ENCODE results near the gene RPS23. TPM values are rescaled to one million over a fixed set of nuclear protein-coding genes. Genes with fewer than 3 reads are reported as not detected.
"Not testable (repeated sequence)": the region's sequence is repeated elsewhere in the genome, so short reads cannot be mapped to it uniquely, and the experiment has no call there.

RPS23 gene
- total and polyA plus RNA-seq, 2 of the 8 experiments (the other 6 are each of a cell fraction or from before 2014, with no cell fraction given) = 2,559 to 4,867 TPM

GRCh38 chr5:82272571-82273356 is 5.4 kb downstream of the RPS23 start:
- H3K79me1 ChIP-seq (ENCODE audit: low read depth, low read length); H4K20me1 ChIP-seq (replicated peaks in 1 of 2; ENCODE audit: control insufficient read depth in 1 of 2, insufficient read depth in 2 of 2, low read length in 2 of 2); H2AK5ac ChIP-seq (ENCODE audit: low read depth, low read length); H4K91ac ChIP-seq (replicated peaks; ENCODE audit: insufficient read length, low read length); H3K4me3 ChIP-seq (ENCODE audit: extremely low read depth in 1 of 4, insufficient read depth in 2 of 4, low read depth in 3 of 4, low read length in 4 of 4); H3K27ac ChIP-seq (ENCODE audit: low read depth, low read length); H3K18ac ChIP-seq (ENCODE audit: extremely low read depth, low read length); H4K5ac ChIP-seq (ENCODE audit: insufficient read length, low read depth, low read length); H2AFZ ChIP-seq (ENCODE audit: low read length); H2BK20ac ChIP-seq (ENCODE audit: low read length); H2BK12ac ChIP-seq (ENCODE audit: low read depth, low read length); H3K4ac ChIP-seq (replicated peaks; ENCODE audit: insufficient read length, low read depth, low read length); H3K4me2 ChIP-seq (ENCODE audit: insufficient read depth in 1 of 2, low read depth in 2 of 2, low read length in 2 of 2); H3K9me3 ChIP-seq (ENCODE audit: insufficient read depth in 2 of 2, low read depth in 1 of 2, low read length in 1 of 2); H2BK120ac ChIP-seq (replicated peaks; ENCODE audit: low read depth, low read length); H4K8ac ChIP-seq (ENCODE audit: extremely low read depth, insufficient read depth, low read length); H3K23ac ChIP-seq (ENCODE audit: insufficient read length); H3K9ac ChIP-seq (replicated peaks in 1 of 4; ENCODE audit: extremely low read depth in 1 of 4, low read depth in 3 of 4, low read length in 3 of 4); H2BK15ac ChIP-seq (ENCODE audit: low read length); H3K14ac ChIP-seq (ENCODE audit: insufficient read length); FAIRE-seq; H3K23me2 ChIP-seq (ENCODE audit: low read depth, low read length); H2BK5ac ChIP-seq (ENCODE audit: low read depth, low read length); H3K56ac ChIP-seq (replicated peaks; ENCODE audit: insufficient read length, low read depth, low read length); H3K27me3 ChIP-seq (replicated peaks in 1 of 4; ENCODE audit: control insufficient read depth in 3 of 4, extremely low read depth in 1 of 4, insufficient read depth in 3 of 4, low read length in 3 of 4): not testable (repeated sequence)
- ChIA-PET CTCF (ENCODE audit: partially characterized antibody) (interaction anchor here (1.4 to 2.8 kb wide), 2 partner anchors 13 to 47 kb away, joined by 4 to 14 read pairs; no protein-coding TSS in a partner anchor), POLR2A (ENCODE audit: partially characterized antibody) (interaction anchor here (0.6 to 3.0 kb wide), 9 partner anchors 8 to 849 kb away, joined by 3 to 55 read pairs (median 3); no protein-coding TSS in a partner anchor)
- H3K79me2 ChIP-seq (ENCODE audit: control insufficient read depth in 1 of 2, insufficient read depth in 2 of 2, low read length in 2 of 2) = peaks cover 5 to 17% of the 10 kb centered on the region in 2 experiments; a peak in 3 of 4 replicates
- 89% methylated on average over 24 of the region's 24 CpGs; no CpG with 5 or more reads in 1 of the 2 experiments for WGBS, 2 experiments (ENCODE audit: extremely low coverage in 1 of 2, insufficient coverage in 1 of 2, insufficient read length in 1 of 2, insufficient replicate concordance in 2 of 2, low coverage in 1 of 2, low lambda C conversion rate in 2 of 2, missing lambda C conversion rate in 1 of 2)
- peak; percentile 31; the same call in 1 of the 2 replicates for TF ChIP-seq POLR2AphosphoS5 (IDR thresholded peaks at IDR 0.05; ENCODE audit: low read depth, low read length)
- peaks cover 15 to 36% (median 22%) of the 10 kb centered on the region in 4 experiments for H3K36me3 ChIP-seq (ENCODE audit: control insufficient read depth in 2 of 4, insufficient read depth in 4 of 4, low read length in 3 of 4)
- H3K4me1 ChIP-seq (replicated peaks in 1 of 4; ENCODE audit: control insufficient read depth in 3 of 4, insufficient read depth in 4 of 4, low read length in 3 of 4) = peaks cover 3 to 13% (median 7%) of the 10 kb centered on the region in 4 experiments; a peak in 6 of 7 replicates
- peak in 1 of 2 experiments; percentile 64 for DNase-seq (ENCODE audit: low read depth in 1 of 2, low spot score in 2 of 2)
